Suppressor macrophage treated with lipopolysaccharide for 4 hours (primary cell): Measurements from ENCODE around the gene KRTAP5-11.
"Not testable (repeated sequence)": the region's sequence is repeated elsewhere in the genome, so short reads cannot be mapped to it uniquely, and the experiment has no call there.

ENCODE experiments used
- DNase-seq: peaks from one replicate; pipeline ENCODE4 v3.0.0-alpha.2; 2020

Gene KRTAP5-11

GRCh38 chr11:71582309-71582895 is at the start of gene KRTAP5-11:
Gene KRTAP5-11 (minus strand): TSS chr11:71582875. CDS start chr11:71582837, 38 bp downstream.
- no peak for DNase-seq

GRCh38 chr11:71631551-71631950 is 48.9 kb upstream of the KRTAP5-11 start:
- not testable (repeated sequence) for DNase-seq

GRCh38 chr11:71630071-71630470 is 47.4 kb upstream of the KRTAP5-11 start:
- peak; percentile 1 for DNase-seq

- DNase-seq: not testable (repeated sequence)
Measured at GRCh38 chr11:71628943-71629342, 46.3 kb upstream of the KRTAP5-11 start.

- DNase-seq: not testable (repeated sequence)
Measured at GRCh38 chr11:71623226-71623625, 40.6 kb upstream of the KRTAP5-11 start.

GRCh38 chr11:71622561-71622960 is 39.9 kb upstream of the KRTAP5-11 start:
- not testable (repeated sequence) for DNase-seq

GRCh38 chr11:71615003-71615402 is 32.3 kb upstream of the KRTAP5-11 start:
- not testable (repeated sequence) for DNase-seq

GRCh38 chr11:71614366-71614917 is 31.8 kb upstream of the KRTAP5-11 start:
- DNase-seq: not testable (repeated sequence)

- DNase-seq: not testable (repeated sequence)
Measured at GRCh38 chr11:71613931-71614330, 31.3 kb upstream of the KRTAP5-11 start.

- not testable (repeated sequence) for DNase-seq
Measured at GRCh38 chr11:71611218-71611910, 28.7 kb upstream of the KRTAP5-11 start.

GRCh38 chr11:71608272-71608671 is 25.6 kb upstream of the KRTAP5-11 start:
- DNase-seq: not testable (repeated sequence)

- DNase-seq: not testable (repeated sequence)
Measured at GRCh38 chr11:71607520-71608216, 25.0 kb upstream of the KRTAP5-11 start.

- not testable (repeated sequence) for DNase-seq
Measured at GRCh38 chr11:71606853-71607519, 24.3 kb upstream of the KRTAP5-11 start.

- DNase-seq: not testable (repeated sequence)
Measured at GRCh38 chr11:71604798-71605488, 22.3 kb upstream of the KRTAP5-11 start.

- DNase-seq: not testable (repeated sequence)
Measured at GRCh38 chr11:71603221-71603620, 20.5 kb upstream of the KRTAP5-11 start.

- not testable (repeated sequence) for DNase-seq
Measured at GRCh38 chr11:71589546-71589920, 6.9 kb upstream of the KRTAP5-11 start.

- DNase-seq: not testable (repeated sequence)
Measured at GRCh38 chr11:71588822-71589545, 6.3 kb upstream of the KRTAP5-11 start.

- not testable (repeated sequence) for DNase-seq
Measured at GRCh38 chr11:71588314-71588713, 5.6 kb upstream of the KRTAP5-11 start.

- DNase-seq: not testable (repeated sequence)
Measured at GRCh38 chr11:71585673-71586072, 3.0 kb upstream of the KRTAP5-11 start.

- not testable (repeated sequence) for DNase-seq
Measured at GRCh38 chr11:71582969-71583368, 294 bp upstream of the KRTAP5-11 start.

GRCh38 chr11:71581826-71582225 is 849 bp downstream of the KRTAP5-11 start:
- no peak for DNase-seq
